ENCODE measurements around the gene TGFBI.

Gene TGFBI

DNA sequence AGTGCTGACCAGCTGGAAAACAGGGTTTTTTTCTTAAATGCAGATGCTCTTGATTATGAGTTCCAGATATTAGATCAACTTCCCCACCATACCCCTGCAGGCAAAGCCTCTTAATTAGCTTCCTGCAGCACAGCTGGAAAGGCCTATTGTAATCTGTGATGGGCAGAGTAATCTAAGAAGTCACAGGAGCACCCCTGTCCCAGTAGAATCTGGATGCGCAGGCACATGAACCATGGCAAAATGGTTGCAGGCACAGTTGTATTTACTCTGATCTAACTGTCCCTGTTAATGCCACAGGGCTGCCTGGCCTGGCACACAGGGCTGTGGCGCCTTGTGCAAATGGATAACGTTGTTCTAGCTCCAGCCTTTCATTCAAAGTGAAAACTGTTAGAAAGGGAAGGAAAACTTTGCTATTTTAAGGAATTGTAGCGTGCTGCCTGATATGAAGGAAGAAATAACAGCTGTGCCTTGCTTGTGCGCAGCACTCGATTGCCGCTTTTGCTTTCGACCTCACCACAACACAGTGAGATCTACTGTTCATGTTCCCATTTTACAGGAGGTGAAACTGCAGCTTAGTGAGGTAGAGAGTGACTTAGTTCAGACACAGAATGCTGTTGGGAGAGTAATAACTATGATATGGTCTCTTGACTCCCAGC, 2.3 kb downstream of the TGFBI start:
- Histone ChIP-seq H3K18ac (ENCODE audit: low read length) (no peak overlapping the region), H4K8ac (ENCODE audit: low read depth, low read length) (no peak overlapping the region), H3K4me3 (ENCODE audit: low read length in 2 of 2) (no peak overlapping the region), H3K27me3 (ENCODE audit: control insufficient read depth in 3 of 3, insufficient read depth in 3 of 3, low read depth in 1 of 3, low read length in 3 of 3) (peaks cover 0 to 76% (median 17%) of the 10 kb centered on the region in 3 experiments), H2BK120ac (ENCODE audit: low read depth, low read length) (no peak overlapping the region), H3K79me1 (ENCODE audit: low read depth, low read length) (no peaks in the 10 kb centered on the region), H3K27ac (replicated peaks; ENCODE audit: low read length) (no peak overlapping the region), H3K9ac (ENCODE audit: low read depth, low read length, poor library complexity) (no peak overlapping the region), H2BK15ac (ENCODE audit: low read length) (no peak overlapping the region), H3K4me2 (ENCODE audit: insufficient read depth, low read length, poor library complexity, severe bottlenecking) (no peak overlapping the region), H3K9me3 (replicated peaks in 1 of 2; ENCODE audit: control insufficient read depth in 2 of 2, insufficient read depth in 1 of 2, low read depth in 1 of 2, low read length in 2 of 2) (no peaks in the 10 kb centered on the region), H3K23ac (ENCODE audit: low read depth, low read length, poor library complexity) (no peak overlapping the region), H3K4me1 (ENCODE audit: control insufficient read depth in 2 of 2, insufficient read depth in 1 of 2, low read depth in 1 of 2, low read length in 2 of 2) (peaks cover 0 to 8% of the 10 kb centered on the region in 2 donors), H2AFZ (ENCODE audit: low read length) (no peak overlapping the region), H4K91ac (ENCODE audit: low read depth, low read length, poor library complexity) (no peak overlapping the region), H3K14ac (ENCODE audit: low read length) (no peak overlapping the region), H2AK5ac (ENCODE audit: low read depth, low read length) (no peak overlapping the region), H2BK12ac (ENCODE audit: low read length) (no peak overlapping the region), H2BK5ac (ENCODE audit: low read length) (no peak overlapping the region), H3K4ac (ENCODE audit: low read length) (no peak overlapping the region), H3K36me3 (replicated peaks in 1 of 2; ENCODE audit: control insufficient read depth in 2 of 2, insufficient read depth in 2 of 2, low read length in 2 of 2) (no peaks in the 10 kb centered on the region)
- DNase-seq (ENCODE audit: low spot score), result no peak
- whole genome bisulfite sequencing, 2 donors (ENCODE audit: extremely low coverage in 2 of 2, insufficient read length in 2 of 2, insufficient replicate concordance in 1 of 2), result no CpG with 5 or more reads among the region's 8 CpGs

DNA sequence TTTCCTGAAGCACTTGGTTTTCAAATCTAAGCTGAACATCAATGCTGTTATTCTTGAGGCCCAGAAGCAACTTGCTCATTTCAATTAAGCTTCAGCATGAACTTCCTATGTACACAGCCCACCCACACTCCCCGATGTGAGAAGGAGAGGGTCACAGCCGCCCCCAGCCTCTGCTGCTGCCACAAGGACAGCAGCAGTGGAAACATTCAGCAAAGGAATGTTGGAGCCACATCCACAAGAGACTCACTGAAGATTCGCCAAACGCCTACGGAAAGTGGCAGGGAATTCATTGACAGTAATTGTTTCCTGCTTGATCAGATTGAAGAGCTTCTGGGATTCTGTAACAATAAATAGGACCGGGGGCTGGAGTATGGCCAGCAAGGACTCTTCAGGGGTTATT, 2.9 kb downstream of the TGFBI start:
- H3K27ac ChIP-seq (replicated peaks; ENCODE audit: low read length), result no peak overlapping the region
- no CpG with 5 or more reads among the region's 6 CpGs for WGBS, 2 donors (ENCODE audit: extremely low coverage in 2 of 2, insufficient read length in 2 of 2, insufficient replicate concordance in 1 of 2)

DNA sequence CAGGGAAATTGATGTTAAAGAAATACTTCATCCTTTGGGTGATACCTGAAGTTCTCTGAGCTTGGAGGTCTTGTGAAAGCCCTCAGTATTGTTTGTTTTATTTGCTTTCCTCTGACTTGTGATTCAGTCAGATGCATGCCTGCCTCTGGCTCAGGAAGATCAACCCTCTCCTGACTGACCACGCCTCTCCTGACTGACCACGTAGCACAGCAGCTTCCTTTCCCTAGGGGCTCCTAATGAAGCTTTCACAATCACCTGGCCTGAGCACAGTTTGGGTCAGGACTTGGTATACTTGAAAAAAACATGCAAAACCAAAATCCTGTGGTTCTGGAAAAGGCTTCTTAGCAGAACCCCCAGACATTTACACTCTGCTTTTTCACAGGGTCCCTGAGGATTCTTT, 3.8 kb downstream of the TGFBI start:
- no peak overlapping the region for H3K9ac ChIP-seq (ENCODE audit: low read depth, low read length, poor library complexity)
- H3K4ac ChIP-seq (ENCODE audit: low read length), result no peak overlapping the region
- no peaks in the 10 kb centered on the region for H3K36me3 ChIP-seq (replicated peaks in 1 of 2; ENCODE audit: control insufficient read depth in 2 of 2, insufficient read depth in 2 of 2, low read length in 2 of 2)
- H3K9me3 ChIP-seq (replicated peaks in 1 of 2; ENCODE audit: control insufficient read depth in 2 of 2, insufficient read depth in 1 of 2, low read depth in 1 of 2, low read length in 2 of 2), result no peaks in the 10 kb centered on the region
- no peak overlapping the region for H3K4me3 ChIP-seq (ENCODE audit: low read length in 2 of 2)
- H3K4me1 ChIP-seq (ENCODE audit: control insufficient read depth in 2 of 2, insufficient read depth in 1 of 2, low read depth in 1 of 2, low read length in 2 of 2), result peaks cover 0 to 10% of the 10 kb centered on the region in 2 donors
- H3K27ac ChIP-seq (replicated peaks; ENCODE audit: low read length), result no peak overlapping the region
- H2BK120ac ChIP-seq (ENCODE audit: low read depth, low read length), result no peak overlapping the region
- no peak overlapping the region for H2BK15ac ChIP-seq (ENCODE audit: low read length)
- no peak overlapping the region for H2AFZ ChIP-seq (ENCODE audit: low read length)
- H3K14ac ChIP-seq (ENCODE audit: low read length), result no peak overlapping the region
- no peak for DNase-seq (ENCODE audit: low spot score)
- H4K8ac ChIP-seq (ENCODE audit: low read depth, low read length), result no peak overlapping the region
- H4K91ac ChIP-seq (ENCODE audit: low read depth, low read length, poor library complexity), result no peak overlapping the region
- H3K18ac ChIP-seq (ENCODE audit: low read length), result no peak overlapping the region
- no peaks in the 10 kb centered on the region for H3K79me1 ChIP-seq (ENCODE audit: low read depth, low read length)
- no peak overlapping the region for H2BK12ac ChIP-seq (ENCODE audit: low read length)
- H2BK5ac ChIP-seq (ENCODE audit: low read length), result no peak overlapping the region
- H2AK5ac ChIP-seq (ENCODE audit: low read depth, low read length), result no peak overlapping the region
- no peak overlapping the region for H3K4me2 ChIP-seq (ENCODE audit: insufficient read depth, low read length, poor library complexity, severe bottlenecking)
- peaks cover 0 to 61% (median 17%) of the 10 kb centered on the region in 3 experiments for H3K27me3 ChIP-seq (ENCODE audit: control insufficient read depth in 3 of 3, insufficient read depth in 3 of 3, low read depth in 1 of 3, low read length in 3 of 3)
- no peak overlapping the region for H3K23ac ChIP-seq (ENCODE audit: low read depth, low read length, poor library complexity)
- WGBS, 2 donors (ENCODE audit: extremely low coverage in 2 of 2, insufficient read length in 2 of 2, insufficient replicate concordance in 1 of 2), result no CpG with 5 or more reads among the region's 2 CpGs

More for the DNA sequence above, 2.9 kb downstream of the TGFBI start:
- H3K14ac ChIP-seq (ENCODE audit: low read length), result no peak overlapping the region
- H2BK12ac ChIP-seq (ENCODE audit: low read length), result no peak overlapping the region
- no peak for DNase-seq (ENCODE audit: low spot score)
- H3K4me1 ChIP-seq (ENCODE audit: control insufficient read depth in 2 of 2, insufficient read depth in 1 of 2, low read depth in 1 of 2, low read length in 2 of 2), result peaks cover 0 to 10% of the 10 kb centered on the region in 2 donors
- no peak overlapping the region for H2BK5ac ChIP-seq (ENCODE audit: low read length)
- H3K4ac ChIP-seq (ENCODE audit: low read length), result no peak overlapping the region
- no peak overlapping the region for H3K23ac ChIP-seq (ENCODE audit: low read depth, low read length, poor library complexity)
- H3K4me2 ChIP-seq (ENCODE audit: insufficient read depth, low read length, poor library complexity, severe bottlenecking), result no peak overlapping the region
- H3K18ac ChIP-seq (ENCODE audit: low read length), result no peak overlapping the region
- no peak overlapping the region for H2BK15ac ChIP-seq (ENCODE audit: low read length)
- no peak overlapping the region for H2BK120ac ChIP-seq (ENCODE audit: low read depth, low read length)
- peaks cover 0 to 69% (median 17%) of the 10 kb centered on the region in 3 experiments for H3K27me3 ChIP-seq (ENCODE audit: control insufficient read depth in 3 of 3, insufficient read depth in 3 of 3, low read depth in 1 of 3, low read length in 3 of 3)
- H3K79me1 ChIP-seq (ENCODE audit: low read depth, low read length), result no peaks in the 10 kb centered on the region
- no peak overlapping the region for H3K9ac ChIP-seq (ENCODE audit: low read depth, low read length, poor library complexity)
- no peaks in the 10 kb centered on the region for H3K36me3 ChIP-seq (replicated peaks in 1 of 2; ENCODE audit: control insufficient read depth in 2 of 2, insufficient read depth in 2 of 2, low read length in 2 of 2)
- H2AFZ ChIP-seq (ENCODE audit: low read length), result no peak overlapping the region
- H4K8ac ChIP-seq (ENCODE audit: low read depth, low read length), result no peak overlapping the region
- no peak overlapping the region for H2AK5ac ChIP-seq (ENCODE audit: low read depth, low read length)
- no peak overlapping the region for H3K4me3 ChIP-seq (ENCODE audit: low read length in 2 of 2)
- no peaks in the 10 kb centered on the region for H3K9me3 ChIP-seq (replicated peaks in 1 of 2; ENCODE audit: control insufficient read depth in 2 of 2, insufficient read depth in 1 of 2, low read depth in 1 of 2, low read length in 2 of 2)
- no peak overlapping the region for H4K91ac ChIP-seq (ENCODE audit: low read depth, low read length, poor library complexity)

DNA sequence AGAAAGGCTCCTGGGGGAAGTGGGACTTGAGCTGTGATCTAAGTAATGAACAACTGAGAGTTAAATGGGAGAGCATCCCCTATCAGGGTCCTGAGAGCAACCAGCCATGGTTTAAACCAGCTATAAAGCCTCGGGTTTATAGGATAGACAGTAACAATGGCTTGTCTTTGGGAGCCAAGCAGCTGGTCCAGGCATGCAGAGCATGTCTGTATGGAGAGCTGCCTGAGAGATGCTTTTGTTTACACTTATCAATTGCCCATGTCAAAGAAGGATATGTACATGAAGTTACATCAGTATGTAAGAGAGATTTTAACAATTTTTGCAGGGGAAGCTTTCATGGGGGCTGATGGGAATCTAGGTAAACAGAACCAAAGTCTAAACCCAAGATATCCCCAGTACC, 4.4 kb downstream of the TGFBI start:
- Histone ChIP-seq H3K79me1 (ENCODE audit: low read depth, low read length) (no peaks in the 10 kb centered on the region), H2BK12ac (ENCODE audit: low read length) (no peak overlapping the region), H3K4me3 (ENCODE audit: low read length in 2 of 2) (no peak overlapping the region), H3K27ac (replicated peaks; ENCODE audit: low read length) (no peak overlapping the region), H4K91ac (ENCODE audit: low read depth, low read length, poor library complexity) (no peak overlapping the region), H2AFZ (ENCODE audit: low read length) (no peak overlapping the region), H3K4me2 (ENCODE audit: insufficient read depth, low read length, poor library complexity, severe bottlenecking) (no peak overlapping the region), H2BK5ac (ENCODE audit: low read length) (no peak overlapping the region), H3K9me3 (replicated peaks in 1 of 2; ENCODE audit: control insufficient read depth in 2 of 2, insufficient read depth in 1 of 2, low read depth in 1 of 2, low read length in 2 of 2) (no peaks in the 10 kb centered on the region), H3K4me1 (ENCODE audit: control insufficient read depth in 2 of 2, insufficient read depth in 1 of 2, low read depth in 1 of 2, low read length in 2 of 2) (peaks cover 0 to 10% of the 10 kb centered on the region in 2 donors), H3K14ac (ENCODE audit: low read length) (no peak overlapping the region), H3K23ac (ENCODE audit: low read depth, low read length, poor library complexity) (no peak overlapping the region), H3K4ac (ENCODE audit: low read length) (no peak overlapping the region), H4K8ac (ENCODE audit: low read depth, low read length) (no peak overlapping the region), H2AK5ac (ENCODE audit: low read depth, low read length) (no peak overlapping the region), H2BK15ac (ENCODE audit: low read length) (no peak overlapping the region), H3K27me3 (ENCODE audit: control insufficient read depth in 3 of 3, insufficient read depth in 3 of 3, low read depth in 1 of 3, low read length in 3 of 3) (peaks cover 0 to 54% (median 15%) of the 10 kb centered on the region in 3 experiments), H2BK120ac (ENCODE audit: low read depth, low read length) (no peak overlapping the region), H3K18ac (ENCODE audit: low read length) (no peak overlapping the region), H3K36me3 (replicated peaks in 1 of 2; ENCODE audit: control insufficient read depth in 2 of 2, insufficient read depth in 2 of 2, low read length in 2 of 2) (no peaks in the 10 kb centered on the region), H3K9ac (ENCODE audit: low read depth, low read length, poor library complexity) (no peak overlapping the region)
- no CpG with 5 or more reads among the region's 1 CpG for WGBS, 2 donors (ENCODE audit: extremely low coverage in 2 of 2, insufficient read length in 2 of 2, insufficient replicate concordance in 1 of 2)
- no peak for DNase-seq (ENCODE audit: low spot score)
